ENCODE results near the gene SMTNL2.

DNA sequence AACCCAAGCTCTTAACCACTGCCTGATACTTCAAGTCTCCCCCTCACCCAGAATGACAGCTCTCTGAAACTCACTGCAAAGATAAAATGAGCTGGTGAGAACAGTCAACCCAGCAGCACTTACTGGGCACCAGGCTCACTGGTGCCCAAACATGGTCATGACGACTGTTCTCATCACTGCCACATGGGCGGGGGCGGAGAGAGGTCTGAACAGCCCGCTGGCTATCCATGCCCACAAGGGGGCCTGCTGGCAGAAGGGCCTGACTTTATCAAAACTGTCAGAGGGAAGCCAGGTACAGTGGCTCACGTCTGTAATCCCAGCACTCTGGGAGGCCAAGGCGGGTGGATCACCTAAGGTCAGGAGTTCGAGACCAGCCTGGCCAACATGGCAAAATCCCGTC, 33.2 kb upstream of the SMTNL2 start:
- TF ChIP-seq, protein P1, sequence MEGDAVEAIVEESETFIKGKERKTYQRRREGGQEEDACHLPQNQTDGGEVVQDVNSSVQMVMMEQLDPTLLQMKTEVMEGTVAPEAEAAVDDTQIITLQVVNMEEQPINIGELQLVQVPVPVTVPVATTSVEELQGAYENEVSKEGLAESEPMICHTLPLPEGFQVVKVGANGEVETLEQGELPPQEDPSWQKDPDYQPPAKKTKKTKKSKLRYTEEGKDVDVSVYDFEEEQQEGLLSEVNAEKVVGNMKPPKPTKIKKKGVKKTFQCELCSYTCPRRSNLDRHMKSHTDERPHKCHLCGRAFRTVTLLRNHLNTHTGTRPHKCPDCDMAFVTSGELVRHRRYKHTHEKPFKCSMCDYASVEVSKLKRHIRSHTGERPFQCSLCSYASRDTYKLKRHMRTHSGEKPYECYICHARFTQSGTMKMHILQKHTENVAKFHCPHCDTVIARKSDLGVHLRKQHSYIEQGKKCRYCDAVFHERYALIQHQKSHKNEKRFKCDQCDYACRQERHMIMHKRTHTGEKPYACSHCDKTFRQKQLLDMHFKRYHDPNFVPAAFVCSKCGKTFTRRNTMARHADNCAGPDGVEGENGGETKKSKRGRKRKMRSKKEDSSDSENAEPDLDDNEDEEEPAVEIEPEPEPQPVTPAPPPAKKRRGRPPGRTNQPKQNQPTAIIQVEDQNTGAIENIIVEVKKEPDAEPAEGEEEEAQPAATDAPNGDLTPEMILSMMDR (IDR thresholded peaks at IDR 0.05; ENCODE audit: poor library complexity): no peak
- TF ChIP-seq EZH2 (IDR thresholded peaks at IDR 0.05; ENCODE audit: borderline replicate concordance): no peak
- TF ChIP-seq EZH2phosphoT487 (IDR thresholded peaks at IDR 0.05; ENCODE audit: low read depth, severe bottlenecking, unreplicated experiment): no peak
